Jurkat, Clone E6-1 (cell line): Measurements from ENCODE around the gene PPTC7. TPM values are rescaled to one million over a fixed set of nuclear protein-coding genes. Genes with fewer than 3 reads are reported as not detected.
"Not testable (repeated sequence)": the region's sequence is repeated elsewhere in the genome, so short reads cannot be mapped to it uniquely, and the experiment has no call there.

Source experiments
- DNase-seq: peaks from one replicate; pipeline ENCODE4 v3.0.0-alpha.2; 2011; ENCODE audit warnings: low read depth, low spot score
- H3K4me3 ChIP-seq: 2 replicates; pipeline ENCODE4 v1.5.1; 2011; ENCODE audit warnings: mild to moderate bottlenecking, low read length, control low read depth, moderate library complexity
- polyA plus RNA-seq: library from polyadenylated mRNA; unstranded; fragments of >200 nt; gene quantifications from one replicate; pipeline ENCODE4 v1.2.1, GENCODE V29; 2012; ENCODE audit warnings: missing spikeins; ENCODE audit not compliant: insufficient read length, insufficient read depth

Gene PPTC7
- polyA plus RNA-seq: 18.7 TPM

GRCh38 chr12:110583137-110584059 is at the start of gene PPTC7:
TSS of gene PPTC7 (minus strand) at chr12:110583318. CDS start at chr12:110583031, 287 bp downstream.
- H3K4me3 ChIP-seq: peak within 1 kb of the TSS; percentile 73
- DNase-seq: peak; percentile 96

- no peak for DNase-seq
- no peak overlapping the region for H3K4me3 ChIP-seq
Observed at GRCh38 chr12:110627500-110628195, 44.5 kb upstream of the PPTC7 start.

- no peak overlapping the region for H3K4me3 ChIP-seq
- no peak for DNase-seq
Observed at GRCh38 chr12:110622582-110622981, 39.5 kb upstream of the PPTC7 start.

DNA sequence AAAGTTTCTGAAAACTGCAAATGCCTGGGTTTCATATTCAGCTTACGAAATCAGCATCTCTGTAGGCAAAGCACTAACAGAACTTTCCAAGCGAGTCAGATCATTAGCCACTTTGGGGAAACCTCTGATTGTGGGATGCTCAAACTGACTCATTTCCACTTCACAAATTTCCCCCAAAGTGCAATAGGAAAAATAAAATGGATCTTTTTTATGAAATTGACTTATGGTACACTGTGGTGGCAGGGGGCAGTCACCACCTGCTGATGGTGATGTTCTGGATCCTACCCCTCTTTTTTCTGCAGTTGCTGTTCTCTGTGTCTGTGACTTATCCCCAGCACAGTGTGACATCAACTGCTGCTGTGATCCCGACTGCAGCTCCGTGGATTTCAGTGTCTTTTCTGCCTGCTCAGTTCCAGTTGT is 36.4 kb upstream of the PPTC7 start:
- no peak for DNase-seq
- H3K4me3 ChIP-seq: no peak overlapping the region

GRCh38 chr12:110616471-110617115 is 33.5 kb upstream of the PPTC7 start:
- H3K4me3 ChIP-seq: no peak overlapping the region
- no peak for DNase-seq

DNA sequence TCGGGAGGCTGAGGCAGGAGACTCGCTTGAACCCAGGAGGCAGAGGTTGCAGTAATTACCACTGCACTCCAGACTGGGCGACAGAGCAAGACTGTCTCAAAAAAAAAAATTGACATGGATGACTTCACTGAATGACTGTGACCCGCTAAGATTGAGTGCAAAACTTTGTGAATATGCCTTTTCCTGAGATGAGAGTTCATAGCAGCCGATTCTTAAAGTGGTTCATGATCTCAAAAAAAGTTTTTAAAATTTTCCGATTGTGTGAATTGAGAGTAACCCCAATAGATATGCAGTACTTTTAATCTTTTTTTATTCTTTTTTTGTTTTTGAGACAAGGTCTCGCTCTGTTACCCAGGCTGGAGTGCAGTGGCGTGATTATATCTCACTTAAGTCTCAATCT is 32.1 kb upstream of the PPTC7 start:
- no peak for DNase-seq
- no peak overlapping the region for H3K4me3 ChIP-seq

DNA sequence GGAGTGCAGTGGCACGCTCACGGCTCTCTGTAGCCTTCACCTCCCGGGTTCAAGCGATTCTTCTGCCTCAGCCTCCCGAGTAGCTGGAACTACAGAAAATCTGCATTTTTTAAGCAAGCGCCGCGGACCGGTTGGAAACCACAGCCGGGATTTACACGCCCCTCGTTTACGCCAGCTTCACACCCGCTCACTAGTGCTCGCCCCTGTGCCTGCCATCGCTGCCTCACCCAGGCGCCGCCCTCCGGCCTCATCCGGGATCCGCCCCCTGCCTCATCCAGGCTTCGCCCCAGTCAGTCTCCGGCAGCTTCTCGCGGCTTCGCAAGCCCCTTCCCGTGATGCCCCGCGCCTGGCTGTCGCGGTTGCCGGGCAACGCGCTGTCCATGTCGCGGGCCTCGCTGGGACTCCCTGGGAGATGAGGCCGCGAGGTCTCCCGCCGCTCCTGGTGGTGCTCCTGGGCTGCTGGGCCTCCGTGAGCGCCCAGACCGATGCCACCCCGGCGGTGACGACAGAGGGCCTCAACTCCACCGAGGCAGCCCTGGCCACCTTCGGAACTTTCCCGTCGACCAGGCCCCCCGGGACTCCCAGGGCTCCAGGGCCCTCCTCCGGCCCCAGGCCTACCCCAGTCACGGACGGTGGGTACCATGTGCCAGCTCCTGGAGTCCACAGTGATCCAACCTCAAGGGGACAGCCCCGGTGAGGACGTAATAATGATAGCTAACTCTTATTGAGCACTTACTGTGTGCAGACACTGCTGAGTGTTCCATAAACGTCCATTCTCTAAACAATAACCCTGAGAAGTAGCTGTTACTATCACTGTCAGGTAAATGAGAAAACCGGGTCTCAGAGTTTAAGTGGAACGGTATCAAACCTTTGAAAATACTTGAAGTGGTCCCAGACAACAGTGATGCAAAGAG is 30.9 kb upstream of the PPTC7 start, which contains the start of gene TCTN1:
TSS of gene TCTN1 (plus strand) at position 359 of the 914 bp plus-strand sequence. CDS start at position 413, 54 bp downstream.
- peak; percentile 90 for DNase-seq
- H3K4me3 ChIP-seq: peak within 1 kb of the TSS; percentile 83

DNA sequence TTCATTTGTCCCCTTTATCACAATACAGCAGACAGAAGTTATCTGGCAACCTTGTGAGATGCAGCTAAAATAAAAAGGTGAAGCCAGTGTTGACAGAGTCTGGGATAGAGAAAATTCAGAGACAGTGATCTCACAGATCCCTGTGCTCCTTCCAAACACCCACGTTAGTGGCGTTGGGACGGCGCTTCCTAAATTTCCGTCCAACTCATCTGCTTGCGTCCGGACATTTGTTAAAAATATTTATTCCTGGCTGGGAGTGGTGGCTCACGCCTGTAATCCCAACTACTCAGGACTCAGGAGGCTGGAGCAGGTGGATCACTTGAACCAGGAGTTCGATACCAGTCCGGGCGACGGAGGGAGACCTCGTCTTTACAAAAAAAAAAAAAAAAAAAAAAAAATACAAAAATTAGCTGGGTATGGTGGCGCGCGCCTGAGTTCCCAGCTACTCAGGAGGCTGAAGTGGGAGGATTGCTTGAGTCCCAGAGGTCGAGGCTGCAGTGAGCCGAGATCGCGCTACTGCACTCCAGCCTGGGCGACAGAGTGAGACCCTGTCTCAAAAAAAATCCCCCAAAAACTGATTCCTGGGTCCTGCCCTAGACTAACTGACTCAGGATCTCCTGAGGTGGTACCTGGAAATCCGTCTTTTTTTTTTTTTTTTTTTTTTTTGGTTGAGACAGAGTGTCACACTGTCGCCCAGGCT is 30.1 kb upstream of the PPTC7 start:
- peak overlapping the region; percentile 83 for H3K4me3 ChIP-seq
- DNase-seq: no peak

- no peak overlapping the region for H3K4me3 ChIP-seq
Observed at GRCh38 chr12:110606253-110606611, 23.1 kb upstream of the PPTC7 start.

DNA sequence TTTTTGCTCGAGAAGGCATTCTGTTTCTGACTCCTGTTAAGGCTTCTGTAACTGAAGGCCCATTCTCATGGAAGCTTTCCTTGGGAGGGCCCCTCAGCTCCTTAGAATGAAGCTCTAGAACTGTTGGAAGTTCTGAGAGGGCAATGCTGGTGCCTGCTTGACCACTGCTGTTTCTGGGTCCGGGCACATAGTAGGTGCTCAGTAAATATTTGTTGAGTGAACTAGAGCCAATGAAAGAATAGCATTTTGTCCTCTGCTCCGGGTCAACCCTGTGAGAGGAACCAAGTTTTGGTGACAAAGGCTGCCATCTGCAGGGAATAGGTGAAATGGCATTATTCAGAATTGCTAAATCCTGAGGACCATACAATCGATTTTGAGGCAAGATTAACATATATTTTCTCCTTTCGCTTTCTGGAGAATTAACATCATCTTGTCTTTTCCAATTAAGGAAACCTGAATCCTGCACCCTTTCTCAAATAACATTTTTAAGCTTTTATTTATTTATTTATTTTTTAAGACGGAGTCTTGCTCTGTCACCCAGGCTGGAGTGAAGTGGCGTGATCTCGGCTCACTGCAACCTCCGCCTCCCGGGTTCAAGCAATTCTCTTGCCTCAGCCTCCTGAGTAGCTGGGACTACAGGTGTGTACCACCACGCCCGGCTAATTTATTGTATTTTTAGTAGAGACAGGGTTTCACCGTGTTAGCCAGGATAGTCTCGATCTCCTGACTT is 19.1 kb upstream of the PPTC7 start:
- not testable (repeated sequence) for H3K4me3 ChIP-seq
- peak; percentile 48 for DNase-seq

More at GRCh38 chr12:110606253-110606611, 23.1 kb upstream of the PPTC7 start:
- DNase-seq: no peak

- H3K4me3 ChIP-seq: no peak overlapping the region
- DNase-seq: peak; percentile 50
Observed at GRCh38 chr12:110600254-110600653, 17.1 kb upstream of the PPTC7 start.

- no peak overlapping the region for H3K4me3 ChIP-seq
- no peak for DNase-seq
Observed at GRCh38 chr12:110599334-110599733, 16.2 kb upstream of the PPTC7 start.

DNA sequence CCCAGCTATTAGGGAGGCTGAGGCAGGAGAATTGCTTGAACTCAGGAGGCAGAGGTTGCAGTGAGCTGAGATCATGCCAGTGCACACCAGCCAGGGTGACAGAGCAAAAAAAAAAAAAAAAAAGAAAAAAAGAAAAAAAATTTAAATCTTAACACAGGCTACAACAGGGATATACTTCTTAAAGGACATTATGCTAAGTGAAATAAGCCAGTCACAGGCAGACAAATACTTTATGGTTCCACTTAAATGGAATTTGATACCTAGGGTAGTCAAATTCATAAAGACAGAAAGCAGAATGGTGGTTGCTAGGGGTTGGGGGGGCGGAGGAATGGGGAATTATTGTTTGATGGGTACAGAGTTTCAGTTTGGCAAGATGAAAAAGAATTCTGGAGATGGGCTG is 14.8 kb upstream of the PPTC7 start:
- no peak overlapping the region for H3K4me3 ChIP-seq
- DNase-seq: no peak

DNA sequence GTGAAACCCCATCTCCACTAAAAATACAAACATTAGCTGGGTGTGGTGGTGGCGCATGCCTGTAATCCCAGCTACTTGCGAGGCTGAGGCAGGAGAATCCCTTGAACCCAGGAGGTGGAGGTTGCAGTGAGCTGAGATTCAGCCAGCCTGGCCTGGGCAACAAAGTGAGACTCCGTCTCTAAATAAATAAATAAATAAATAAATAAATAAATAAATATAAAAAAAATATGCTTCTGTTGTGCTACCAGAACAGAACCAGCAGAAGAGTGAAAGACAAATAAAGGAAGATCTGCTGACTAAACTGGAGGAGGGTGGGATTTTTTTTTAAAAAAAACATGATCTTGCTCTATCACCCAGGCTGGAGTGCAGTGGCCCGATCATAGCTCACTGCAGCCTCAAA is 9.8 kb upstream of the PPTC7 start:
- not testable (repeated sequence) for DNase-seq, H3K4me3 ChIP-seq

DNA sequence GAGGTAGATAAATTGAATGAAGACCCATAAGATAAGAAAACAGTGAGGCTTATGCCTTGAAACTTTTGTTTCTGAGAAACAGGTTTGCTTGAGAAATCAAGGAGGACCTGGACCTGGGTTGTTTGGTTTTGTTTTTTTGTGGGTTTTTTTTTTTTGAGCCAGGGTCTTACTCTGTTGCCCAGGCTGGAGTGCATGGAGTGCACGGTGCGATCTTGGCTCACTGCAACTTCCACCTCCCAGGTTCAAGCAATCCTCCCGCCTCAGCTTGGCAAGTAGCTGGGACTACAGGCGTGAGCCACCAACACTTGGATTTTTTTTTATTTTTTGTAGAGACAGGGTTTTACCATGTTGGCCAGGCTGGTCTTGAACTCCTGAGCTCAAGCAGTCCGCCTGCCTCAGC is 9.0 kb upstream of the PPTC7 start:
- H3K4me3 ChIP-seq: no peak overlapping the region

DNA sequence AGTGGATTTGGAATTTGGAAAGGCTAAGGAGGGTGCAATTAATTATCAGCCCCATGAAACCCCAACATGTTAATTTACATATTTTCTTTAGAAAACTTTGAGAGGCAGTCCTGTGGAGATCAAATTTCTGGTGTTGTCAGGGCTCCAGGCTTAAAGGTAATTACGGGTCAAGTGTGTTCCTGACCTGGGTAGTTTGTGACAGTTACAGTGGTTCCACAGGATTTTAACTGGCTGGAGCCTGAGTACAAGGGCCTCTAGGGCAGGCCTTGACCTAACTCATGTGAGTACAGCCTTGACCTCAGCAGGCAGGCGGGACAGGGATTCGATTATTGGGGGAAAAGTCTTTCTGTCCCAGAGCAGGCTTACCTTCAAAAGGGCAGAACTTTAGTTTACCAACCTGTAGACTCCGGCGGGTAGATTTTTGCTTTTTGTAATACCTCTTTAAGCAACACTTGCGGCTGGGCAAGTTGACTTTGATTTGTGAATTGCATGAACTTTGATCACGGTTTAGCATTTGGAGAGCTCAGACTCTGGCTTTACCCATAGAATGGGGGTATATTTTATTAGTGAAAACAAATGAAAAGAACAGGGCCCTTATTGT is 8.4 kb upstream of the PPTC7 start:
- DNase-seq: no peak
- H3K4me3 ChIP-seq: no peak overlapping the region

More for the DNA sequence above, 9.0 kb upstream of the PPTC7 start:
- DNase-seq: no peak

DNA sequence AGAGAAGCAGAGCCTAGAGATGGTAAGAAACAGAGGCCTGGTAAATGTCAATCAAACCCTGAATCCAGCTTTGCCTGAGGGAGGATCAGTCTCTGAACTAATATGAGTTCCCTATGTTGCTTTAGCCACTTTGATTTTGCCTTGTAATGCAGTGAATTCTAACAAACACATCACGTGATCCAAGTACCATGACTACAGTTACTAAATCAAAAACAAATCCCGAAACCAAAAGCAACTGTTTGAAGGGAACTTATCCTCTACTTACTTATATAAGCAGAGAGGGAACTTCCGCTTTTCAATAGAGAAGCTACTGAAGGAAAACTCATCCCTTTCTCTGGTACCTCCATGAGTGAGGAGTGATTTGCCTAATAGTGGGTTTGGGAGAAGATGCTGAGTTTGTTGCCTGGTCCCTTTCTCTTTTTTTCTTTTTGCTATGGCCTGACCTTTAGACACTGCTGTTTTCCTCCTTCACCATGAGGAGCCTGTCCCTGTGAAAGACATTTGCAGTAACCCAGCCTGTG is 7.7 kb upstream of the PPTC7 start:
- no peak for DNase-seq
- H3K4me3 ChIP-seq: no peak overlapping the region
